K562 (cell line): ENCODE measurements around the gene WNK2. TPM values are rescaled to one million over a fixed set of nuclear protein-coding genes. Genes with fewer than 3 reads are reported as not detected.

Source experiments
- MAFF ChIP-seq: IDR thresholded peaks from 2 replicates; pipeline ENCODE4 v1.6.1; 2012; ENCODE audit warnings: low read length, improper control_type of control experiment
- STAT6 ChIP-seq: sonication (generic); formaldehyde crosslinking; IDR thresholded peaks from 2 replicates; pipeline ENCODE4 v1.8.1; 2023; ENCODE audit warnings: mild to moderate bottlenecking, missing genetic modification reagents
- ZNF318 ChIP-seq, 2 experiments: fragments of 450-650 bp; IDR thresholded peaks; 2 replicates each; pipeline ENCODE4 v1.6.1; 2016; ENCODE audit warnings: mild to moderate bottlenecking in 2 of 2, borderline replicate concordance in 1 of 2, low read depth in 1 of 2, moderate library complexity in 1 of 2
- polyA plus RNA-seq, 8 experiments: library from polyadenylated mRNA; depleted of rRNA in 4 of 8; stranded (reverse) in 5 of 8; unstranded in 3 of 8; fragments of >200 nt; fragmentation: Nextera tagmentation in 2 of 8; fragmentation: Illumina TruSeq in 1 of 8; extraction: Ambion mirVana in 2 of 8; extraction: Trizol in 1 of 8; gene quantifications; 2 replicates each; pipeline versions ENCODE4 v1.2.1 to v1.2.3, GENCODE V29; 2011 to 2014; ENCODE audit warnings: inconsistent platforms in 1 of 8, missing spikeins in 1 of 8
- total RNA-seq, 7 experiments: library from RNA; depleted of rRNA in 6 of 7; stranded (reverse); fragments of >200 nt in 6 of 7; fragmentation: Illumina TruSeq in 2 of 7; extraction: Trizol in 2 of 7; gene quantifications; 2 replicates each; pipeline versions ENCODE4 v1.2.1 to v1.2.3, GENCODE V29; 2011 to 2021; ENCODE audit warnings: low replicate concordance in 1 of 7

The WNK2 gene
- total and polyA plus RNA-seq, 9 of the 15 experiments (the other 6 are each of a cell fraction or from before 2014, with no cell fraction given) = 0.36 to 3.3 (median 0.64) TPM; not detected in 2

GRCh38 chr9:93247099-93247865 lies 63.3 kb downstream of the WNK2 start (continued):
- no peak for TF ChIP-seq STAT6
- TF ChIP-seq ZNF318 (IDR thresholded peaks at IDR 0.05; ENCODE audit: borderline replicate concordance in 1 of 2, low read depth in 1 of 2) = no peak
- no peak for TF ChIP-seq MAFF
- TF ChIP-seq, all 486 proteins: peak for 0
